Mesenchymal stem cell (in vitro differentiated cells and primary cell): Measurements from ENCODE around the gene TENM3.

ENCODE experiments used
- DNase-seq: peaks from one replicate; pipeline ENCODE4 v3.0.0-alpha.2; 2013
- H2AFZ ChIP-seq: one replicate; pipeline ENCODE4 v1.6.1; 2013; ENCODE audit warnings: low read depth, mild to moderate bottlenecking, control low read depth, inconsistent platforms, low read length, moderate library complexity
- H2AK5ac ChIP-seq: 2 replicates; pipeline ENCODE4 v1.6.1; 2013; ENCODE audit warnings: low read length, moderate library complexity, mild to moderate bottlenecking, inconsistent platforms; ENCODE audit not compliant: severe bottlenecking
- H2BK120ac ChIP-seq: one replicate; pipeline ENCODE4 v1.6.1; 2013; ENCODE audit warnings: low read depth, mild to moderate bottlenecking, inconsistent platforms, low read length, moderate library complexity
- H2BK12ac ChIP-seq, 2 experiments: one replicate each; pipeline ENCODE4 v1.6.1; 2013; ENCODE audit warnings: inconsistent platforms in 2 of 2, low read length in 2 of 2, mild to moderate bottlenecking in 2 of 2, moderate library complexity in 2 of 2, control low read depth in 1 of 2
- H2BK15ac ChIP-seq: one replicate; pipeline ENCODE4 v1.6.1; 2013; ENCODE audit warnings: mild to moderate bottlenecking, low read depth, inconsistent platforms; ENCODE audit not compliant: poor library complexity, severe bottlenecking
- H2BK5ac ChIP-seq: 2 replicates; pipeline ENCODE4 v1.6.1; 2013; ENCODE audit warnings: low read depth, mild to moderate bottlenecking, low read length, control low read depth, inconsistent platforms; ENCODE audit not compliant: poor library complexity, severe bottlenecking
- H3K14ac ChIP-seq, 2 experiments: one replicate each; pipeline ENCODE4 v1.6.1; 2013; ENCODE audit warnings: inconsistent platforms in 2 of 2, low read length in 2 of 2, control low read depth in 1 of 2, mild to moderate bottlenecking in 1 of 2, moderate library complexity in 1 of 2
- H3K18ac ChIP-seq, 2 experiments: one replicate each; pipeline ENCODE4 v1.6.1; 2013; ENCODE audit warnings: inconsistent platforms in 2 of 2, low read length in 2 of 2, control low read depth in 1 of 2, low read depth in 1 of 2, mild to moderate bottlenecking in 1 of 2
- H3K23ac ChIP-seq, 2 experiments: one replicate each; pipeline ENCODE4 v1.6.1; 2013; ENCODE audit warnings: inconsistent platforms in 2 of 2, low read length in 2 of 2, mild to moderate bottlenecking in 2 of 2, moderate library complexity in 2 of 2, control low read depth in 1 of 2
- H3K27ac ChIP-seq: 2 replicates; pipeline ENCODE4 v1.5.1; 2013; ENCODE audit warnings: mild to moderate bottlenecking, moderate library complexity, low read length, control low read depth, inconsistent platforms; ENCODE audit not compliant: poor library complexity, severe bottlenecking
- H3K27me3 ChIP-seq, 2 experiments: 2 replicates each; pipeline versions ENCODE4 v1.6.1 to v1.7.0; 2013; ENCODE audit warnings: low read length in 2 of 2, mild to moderate bottlenecking in 2 of 2, moderate library complexity in 2 of 2, control low read depth in 1 of 2, inconsistent platforms in 1 of 2; ENCODE audit not compliant: control insufficient read depth in 1 of 2, insufficient read depth in 1 of 2
- H3K36me3 ChIP-seq, 2 experiments: 2 replicates each; pipeline versions ENCODE4 v1.6.1 to v1.7.0; 2013; ENCODE audit warnings: low read length in 2 of 2, control low read depth in 1 of 2, inconsistent platforms in 1 of 2, low read depth in 1 of 2, mild to moderate bottlenecking in 1 of 2; ENCODE audit not compliant: insufficient read depth in 2 of 2, control insufficient read depth in 1 of 2
- H3K4ac ChIP-seq, 2 experiments: one replicate each; pipeline ENCODE4 v1.6.1; 2013; ENCODE audit warnings: inconsistent platforms in 2 of 2, low read length in 2 of 2, mild to moderate bottlenecking in 2 of 2, moderate library complexity in 2 of 2, control low read depth in 1 of 2, low read depth in 1 of 2
- H3K4me1 ChIP-seq: 2 replicates; pipeline ENCODE4 v1.6.1; 2013; ENCODE audit warnings: low read depth, low read length, control low read depth; ENCODE audit not compliant: control insufficient read depth, insufficient read depth
- H3K4me2 ChIP-seq: 2 replicates; pipeline ENCODE4 v1.6.1; 2013; ENCODE audit warnings: low read length, mild to moderate bottlenecking, inconsistent platforms; ENCODE audit not compliant: poor library complexity, severe bottlenecking
- H3K4me3 ChIP-seq, 2 experiments: 2 replicates each; pipeline versions ENCODE4 v1.5.1 to v1.7.0; 2013; ENCODE audit warnings: low read length in 2 of 2, mild to moderate bottlenecking in 2 of 2, control low read depth in 1 of 2, low read depth in 1 of 2; ENCODE audit not compliant: insufficient read depth in 1 of 2
- H3K79me1 ChIP-seq: replicated peaks from 2 replicates; pipeline ENCODE4 v1.6.1; 2013; ENCODE audit warnings: mild to moderate bottlenecking, control low read depth, low read length, inconsistent platforms; ENCODE audit not compliant: poor library complexity, severe bottlenecking
- H3K9ac ChIP-seq: 2 replicates; pipeline ENCODE4 v1.7.0; 2013; ENCODE audit warnings: mild to moderate bottlenecking, low read length, moderate library complexity
- H3K9me3 ChIP-seq: 2 replicates; pipeline ENCODE4 v1.7.0; 2013; ENCODE audit warnings: mild to moderate bottlenecking, low read length; ENCODE audit not compliant: control insufficient read depth
- H4K8ac ChIP-seq: one replicate; pipeline ENCODE4 v1.6.1; 2013; ENCODE audit warnings: inconsistent platforms, mild to moderate bottlenecking, low read length, moderate library complexity
- H4K91ac ChIP-seq: one replicate; pipeline ENCODE4 v1.6.1; 2013; ENCODE audit warnings: mild to moderate bottlenecking, low read length, inconsistent platforms
- WGBS: methylation state at CpG from one replicate; pipeline ENCODE4 v1.1.7; 2013; ENCODE audit warnings: mixed read lengths; 5-methylcytosine and 5-hydroxymethylcytosine counted together

TENM3 gene

GRCh38 chr4:182740256-182740655 is 497.1 kb downstream of the TENM3 start:
- no peak overlapping the region for H2AK5ac ChIP-seq
- H3K4me1 ChIP-seq = peaks cover 2% of the 10 kb centered on the region
- no peak overlapping the region for H4K91ac ChIP-seq
- H2AFZ ChIP-seq = no peak overlapping the region
- no peak overlapping the region for H2BK120ac ChIP-seq
- WGBS = no CpG with 5 or more reads among the region's 3 CpGs
- H3K14ac ChIP-seq = no peak overlapping the region
- no peak overlapping the region for H3K9ac ChIP-seq
- no peak overlapping the region for H2BK12ac ChIP-seq
- no peak overlapping the region for H4K8ac ChIP-seq
- no peaks in the 10 kb centered on the region for H3K79me1 ChIP-seq
- no peak overlapping the region for H3K23ac ChIP-seq
- H3K4me3 ChIP-seq = no peak overlapping the region
- no peaks in the 10 kb centered on the region for H3K27me3 ChIP-seq
- H3K4me2 ChIP-seq = no peak overlapping the region
- no peak for DNase-seq
- no peak overlapping the region for H3K27ac ChIP-seq
- H3K4ac ChIP-seq = no peak overlapping the region
- no peak overlapping the region for H3K18ac ChIP-seq
- no peak overlapping the region for H2BK5ac ChIP-seq
- no peaks in the 10 kb centered on the region for H3K9me3 ChIP-seq
- peaks cover 4 to 10% of the 10 kb centered on the region in 2 experiments for H3K36me3 ChIP-seq
- no peak overlapping the region for H2BK15ac ChIP-seq

- no peak overlapping the region for H4K8ac ChIP-seq
- H3K4me1 ChIP-seq = peaks cover 2% of the 10 kb centered on the region
Observed at GRCh38 chr4:182741054-182741453, 497.9 kb downstream of the TENM3 start.

DNA sequence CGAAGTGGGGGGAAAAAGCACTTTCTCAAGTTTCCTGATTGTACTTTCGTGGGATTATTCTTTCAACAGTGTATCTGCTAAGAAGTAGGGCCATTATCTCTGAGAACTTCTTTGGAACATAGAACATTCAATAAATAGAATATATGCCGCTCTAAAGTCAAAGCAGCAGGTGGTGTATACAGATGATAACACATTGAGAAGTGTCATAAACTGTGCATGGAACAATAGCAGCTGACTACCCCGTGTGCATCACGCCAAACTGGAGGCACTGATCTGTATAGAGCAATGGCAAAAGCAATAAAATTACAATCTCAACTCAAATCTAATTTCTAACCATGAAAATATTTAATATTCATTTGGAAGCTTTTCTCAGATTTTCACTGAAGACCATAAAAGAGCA is 498.7 kb downstream of the TENM3 start:
- Histone ChIP-seq H3K36me3 (peaks cover 6 to 10% of the 10 kb centered on the region in 2 experiments), H3K23ac (no peak overlapping the region), H4K91ac (no peak overlapping the region), H3K18ac (no peak overlapping the region), H2BK15ac (no peak overlapping the region), H3K4ac (no peak overlapping the region), H3K4me1 (peaks cover 2% of the 10 kb centered on the region), H3K4me3 (no peak overlapping the region), H3K27ac (no peak overlapping the region), H3K9me3 (no peaks in the 10 kb centered on the region), H3K9ac (no peak overlapping the region), H3K14ac (no peak overlapping the region), H3K4me2 (no peak overlapping the region), H2BK120ac (no peak overlapping the region), H2AK5ac (no peak overlapping the region), H3K27me3 (no peaks in the 10 kb centered on the region), H3K79me1 (peaks cover 3% of the 10 kb centered on the region), H2BK5ac (no peak overlapping the region), H2BK12ac (no peak overlapping the region), H2AFZ (no peak overlapping the region), H4K8ac (no peak overlapping the region)
- 93% methylated on average over 3 of the region's 5 CpGs for WGBS
- no peak for DNase-seq

More at GRCh38 chr4:182741054-182741453, 497.9 kb downstream of the TENM3 start:
- H3K79me1 ChIP-seq = no peaks in the 10 kb centered on the region
- no peak overlapping the region for H2BK120ac ChIP-seq
- H3K23ac ChIP-seq = no peak overlapping the region
- H3K27me3 ChIP-seq = no peaks in the 10 kb centered on the region
- no peak overlapping the region for H2AFZ ChIP-seq
- no peak overlapping the region for H3K4me3 ChIP-seq
- no peak overlapping the region for H3K18ac ChIP-seq
- no peak overlapping the region for H3K9ac ChIP-seq
- 96% methylated on average over 6 of the region's 6 CpGs for WGBS
- H2BK15ac ChIP-seq = no peak overlapping the region
- DNase-seq = no peak
- H3K27ac ChIP-seq = no peak overlapping the region
- no peak overlapping the region for H2BK5ac ChIP-seq
- peaks cover 4 to 10% of the 10 kb centered on the region in 2 experiments for H3K36me3 ChIP-seq
- no peak overlapping the region for H4K91ac ChIP-seq
- no peaks in the 10 kb centered on the region for H3K9me3 ChIP-seq
- no peak overlapping the region for H3K14ac ChIP-seq
- H3K4me2 ChIP-seq = no peak overlapping the region
- H2AK5ac ChIP-seq = no peak overlapping the region
- no peak overlapping the region for H2BK12ac ChIP-seq
- no peak overlapping the region for H3K4ac ChIP-seq

DNA sequence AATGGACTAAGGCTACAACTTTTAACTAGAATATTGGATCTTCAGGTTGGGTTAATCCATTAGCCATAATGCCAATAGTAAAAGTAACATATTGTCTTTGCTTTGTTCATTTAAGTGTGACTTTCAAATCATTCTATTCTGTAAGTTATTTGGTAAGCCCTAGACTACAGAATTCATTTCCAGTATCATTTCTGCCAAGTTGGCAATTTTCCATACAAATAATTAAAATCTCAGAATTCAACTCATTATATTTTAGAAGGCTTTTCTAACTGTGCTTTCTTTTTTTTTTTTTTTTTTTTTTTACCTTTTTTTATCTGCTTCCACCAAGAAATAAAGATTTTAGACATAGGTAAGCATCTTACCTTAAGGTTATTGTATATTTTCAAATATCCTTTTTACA is 500.6 kb downstream of the TENM3 start:
- H3K36me3 ChIP-seq = peaks cover 6 to 10% of the 10 kb centered on the region in 2 experiments
- peaks cover 2% of the 10 kb centered on the region for H3K4me1 ChIP-seq
- H3K9ac ChIP-seq = no peak overlapping the region
- no peak overlapping the region for H2BK12ac ChIP-seq
- no peak for DNase-seq
- no peak overlapping the region for H3K4me2 ChIP-seq
- no peak overlapping the region for H2BK120ac ChIP-seq
- H4K91ac ChIP-seq = no peak overlapping the region
- H4K8ac ChIP-seq = no peak overlapping the region
- H3K9me3 ChIP-seq = no peaks in the 10 kb centered on the region
- H3K14ac ChIP-seq = no peak overlapping the region
- H3K23ac ChIP-seq = no peak overlapping the region
- no peak overlapping the region for H2BK5ac ChIP-seq
- no peak overlapping the region for H2AFZ ChIP-seq
- H2BK15ac ChIP-seq = no peak overlapping the region
- H3K18ac ChIP-seq = no peak overlapping the region
- no peak overlapping the region for H3K27ac ChIP-seq
- peaks cover 3% of the 10 kb centered on the region for H3K79me1 ChIP-seq
- H2AK5ac ChIP-seq = no peak overlapping the region
- no peaks in the 10 kb centered on the region for H3K27me3 ChIP-seq
- no peak overlapping the region for H3K4ac ChIP-seq
- H3K4me3 ChIP-seq = no peak overlapping the region
